ENCODE results near the gene HOXB5.
A peak's percentile ranks its signal among the peaks of the same experiment; 100 is the strongest.

HOXB5 gene

DNA sequence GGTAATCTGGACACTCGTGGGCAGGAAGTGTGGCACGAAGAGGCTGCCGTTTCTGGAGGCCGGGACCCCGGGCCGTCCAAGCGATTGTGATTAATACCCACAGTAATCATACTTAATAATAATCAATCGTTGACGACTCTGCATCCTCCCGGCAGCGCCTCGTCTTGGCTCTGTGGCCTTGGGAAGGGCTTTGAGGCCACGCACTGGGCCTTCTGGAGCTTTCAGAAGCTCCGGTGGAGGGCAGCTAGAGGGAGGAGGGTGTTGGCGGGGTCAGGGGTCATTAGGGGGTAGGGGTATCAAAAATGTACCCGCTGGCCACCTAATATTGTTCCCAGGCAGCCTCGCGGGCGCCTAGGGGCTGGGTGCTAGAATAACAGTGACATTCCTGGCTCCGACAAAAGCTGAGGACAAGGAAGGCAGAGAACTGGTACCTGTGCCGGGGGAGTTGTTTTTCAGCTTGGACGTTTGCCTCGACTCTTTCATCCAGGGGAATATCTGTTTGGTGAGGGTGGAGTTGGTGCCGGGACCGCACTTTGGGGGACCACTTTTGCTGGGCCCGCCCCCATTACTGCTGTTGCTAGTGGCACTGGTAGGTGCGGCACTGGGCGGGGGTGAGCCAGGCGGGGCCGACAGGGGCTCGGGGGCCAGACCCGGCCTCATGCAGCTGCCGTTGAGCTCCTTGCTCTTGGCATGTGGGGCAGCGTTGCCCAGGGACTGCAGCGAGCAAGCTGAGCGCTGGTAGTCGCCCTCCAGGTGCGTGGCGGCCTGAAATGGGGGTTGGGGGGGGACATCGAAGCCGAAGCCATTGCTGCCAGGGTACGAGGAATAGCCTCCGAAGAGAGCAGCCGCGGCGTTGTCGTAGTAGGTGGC, 41.7 kb downstream of the HOXB5 start:
- ATAC-seq, result no peak
- Mint-ChIP-seq H3K27ac (no peak overlapping the region), H3K9me3 (no peaks in the 10 kb centered on the region), H3K27me3 (peaks cover 54% of the 10 kb centered on the region), H3K4me3 (no peak overlapping the region), H3K36me3 (no peaks in the 10 kb centered on the region), H3K4me1 (peaks cover 7% of the 10 kb centered on the region)

- Mint-ChIP-seq H3K4me1 (peaks cover 7% of the 10 kb centered on the region), H3K4me3 (no peak overlapping the region), H3K9me3 (no peaks in the 10 kb centered on the region), H3K36me3 (no peaks in the 10 kb centered on the region), H3K27ac (no peak overlapping the region), H3K27me3 (peaks cover 54% of the 10 kb centered on the region)
- ATAC-seq, result no peak
These were observed 42.4 kb downstream of the HOXB5 start for GRCh38 chr17:48551214-48551555.

- Mint-ChIP-seq H3K4me3 (no peak overlapping the region), H3K36me3 (no peaks in the 10 kb centered on the region), H3K9me3 (no peaks in the 10 kb centered on the region), H3K27ac (no peak overlapping the region), H3K27me3 (peaks cover 54% of the 10 kb centered on the region), H3K4me1 (peaks cover 7% of the 10 kb centered on the region)
- ATAC-seq, result peak; percentile 53
These were observed 42.9 kb downstream of the HOXB5 start for GRCh38 chr17:48550502-48551213.

- Mint-ChIP-seq H3K4me3 (no peak overlapping the region), H3K36me3 (no peaks in the 10 kb centered on the region), H3K27ac (no peak overlapping the region), H3K4me1 (peaks cover 3% of the 10 kb centered on the region), H3K27me3 (peaks cover 54% of the 10 kb centered on the region), H3K9me3 (no peaks in the 10 kb centered on the region)
- ATAC-seq, result peak; percentile 29
These were observed 43.6 kb downstream of the HOXB5 start for GRCh38 chr17:48549914-48550501.

- no peaks in the 10 kb centered on the region for H3K9me3 Mint-ChIP-seq
- no peak for ATAC-seq
- no peak overlapping the region for H3K4me3 Mint-ChIP-seq
- H3K27ac Mint-ChIP-seq, result no peak overlapping the region
- H3K4me1 Mint-ChIP-seq, result peaks cover 1% of the 10 kb centered on the region
- H3K27me3 Mint-ChIP-seq, result peaks cover 54% of the 10 kb centered on the region
- H3K36me3 Mint-ChIP-seq, result no peaks in the 10 kb centered on the region
These were observed 44.3 kb downstream of the HOXB5 start for GRCh38 chr17:48549281-48549630.

DNA sequence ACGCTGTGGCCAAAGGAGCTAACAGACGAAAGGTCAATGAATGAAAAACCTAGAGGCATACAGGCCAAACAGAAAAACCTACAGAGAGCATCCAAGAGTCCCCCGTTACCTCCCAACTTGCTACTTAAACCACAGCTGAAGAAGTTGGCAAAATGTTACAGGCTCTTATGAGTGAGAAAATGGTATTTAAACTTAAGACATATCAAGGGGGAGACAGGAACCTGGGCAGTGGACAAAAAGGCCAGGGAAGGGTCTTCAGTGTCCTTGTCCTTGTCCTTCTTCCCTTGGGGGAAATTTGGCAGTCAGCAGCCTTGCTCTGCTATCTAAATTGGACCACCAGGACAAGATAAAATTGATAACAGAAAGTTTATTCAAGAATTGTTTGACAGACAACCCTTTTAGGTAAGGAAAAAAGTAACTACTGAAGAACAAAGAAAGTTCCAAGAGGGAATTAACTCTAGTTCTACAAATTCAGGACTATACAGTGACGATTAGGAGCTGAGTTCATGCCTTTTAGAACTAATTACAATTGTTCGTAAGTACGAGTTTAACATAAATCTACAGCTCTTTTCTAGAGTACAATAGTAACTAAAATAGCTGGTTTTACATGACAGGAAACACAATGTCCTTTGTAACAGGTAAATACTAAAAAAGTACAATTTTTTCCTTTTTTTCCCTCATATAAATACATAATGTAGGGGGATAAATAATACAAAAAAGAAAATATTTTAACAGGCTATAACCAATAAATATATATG, 44.9 kb downstream of the HOXB5 start:
- Mint-ChIP-seq H3K4me3 (no peak overlapping the region), H3K27ac (no peak overlapping the region), H3K4me1 (peaks cover 7% of the 10 kb centered on the region), H3K36me3 (no peaks in the 10 kb centered on the region), H3K9me3 (no peaks in the 10 kb centered on the region), H3K27me3 (peaks cover 54% of the 10 kb centered on the region)
- no peak for ATAC-seq

GRCh38 chr17:48547808-48548522, 45.6 kb downstream of the HOXB5 start:
- Mint-ChIP-seq H3K4me3 (no peak overlapping the region), H3K27me3 (peaks cover 54% of the 10 kb centered on the region), H3K36me3 (no peaks in the 10 kb centered on the region), H3K4me1 (peaks cover 12% of the 10 kb centered on the region), H3K27ac (no peak overlapping the region), H3K9me3 (no peaks in the 10 kb centered on the region)
- ATAC-seq, result no peak

DNA sequence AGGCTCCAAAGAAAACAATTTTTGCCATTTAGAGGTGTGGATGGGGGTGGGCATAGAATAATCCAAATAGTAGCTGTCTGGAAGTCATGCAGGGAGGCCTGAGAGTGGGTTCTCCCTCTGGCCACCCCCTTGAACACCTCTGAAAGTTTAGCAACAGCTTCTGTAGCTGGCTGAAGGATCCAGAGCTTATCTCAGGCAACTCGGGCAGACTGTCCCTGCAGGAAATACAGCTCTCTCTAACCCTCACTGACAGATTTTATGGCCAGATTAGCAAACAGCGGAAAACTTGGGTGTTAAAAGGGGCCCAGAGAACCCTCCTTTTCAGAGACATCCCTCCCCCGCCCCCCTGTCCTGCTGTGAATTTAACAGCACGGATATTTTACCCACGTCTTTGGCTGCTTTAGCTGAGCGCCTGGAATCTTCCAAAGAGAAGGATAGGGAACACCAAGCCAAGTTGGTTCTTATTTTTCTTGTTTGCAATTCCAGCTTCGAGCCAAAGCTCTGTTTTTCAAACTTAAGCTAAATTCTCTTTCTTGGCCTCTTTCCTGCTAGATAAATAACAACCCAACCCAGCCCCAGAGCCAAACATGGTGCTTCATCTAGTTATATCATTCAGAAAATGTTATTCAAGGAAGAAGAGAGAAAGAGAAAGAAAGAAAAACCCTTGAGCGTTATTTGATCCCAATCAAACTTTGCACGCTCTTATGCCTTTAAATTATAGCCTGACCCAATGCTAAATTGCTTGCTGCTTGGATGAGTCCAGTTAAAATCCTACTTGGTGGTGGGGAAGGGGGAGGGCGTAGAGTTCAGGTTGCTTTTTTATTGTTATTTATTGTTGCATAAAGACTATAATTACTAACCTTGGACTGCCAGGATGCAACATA, 46.4 kb downstream of the HOXB5 start:
- H3K36me3 Mint-ChIP-seq, result no peaks in the 10 kb centered on the region
- H3K27ac Mint-ChIP-seq, result no peak overlapping the region
- no peak overlapping the region for H3K4me3 Mint-ChIP-seq
- peaks cover 20% of the 10 kb centered on the region for H3K4me1 Mint-ChIP-seq
- peaks cover 56% of the 10 kb centered on the region for H3K27me3 Mint-ChIP-seq
- no peak for ATAC-seq
- no peaks in the 10 kb centered on the region for H3K9me3 Mint-ChIP-seq

DNA sequence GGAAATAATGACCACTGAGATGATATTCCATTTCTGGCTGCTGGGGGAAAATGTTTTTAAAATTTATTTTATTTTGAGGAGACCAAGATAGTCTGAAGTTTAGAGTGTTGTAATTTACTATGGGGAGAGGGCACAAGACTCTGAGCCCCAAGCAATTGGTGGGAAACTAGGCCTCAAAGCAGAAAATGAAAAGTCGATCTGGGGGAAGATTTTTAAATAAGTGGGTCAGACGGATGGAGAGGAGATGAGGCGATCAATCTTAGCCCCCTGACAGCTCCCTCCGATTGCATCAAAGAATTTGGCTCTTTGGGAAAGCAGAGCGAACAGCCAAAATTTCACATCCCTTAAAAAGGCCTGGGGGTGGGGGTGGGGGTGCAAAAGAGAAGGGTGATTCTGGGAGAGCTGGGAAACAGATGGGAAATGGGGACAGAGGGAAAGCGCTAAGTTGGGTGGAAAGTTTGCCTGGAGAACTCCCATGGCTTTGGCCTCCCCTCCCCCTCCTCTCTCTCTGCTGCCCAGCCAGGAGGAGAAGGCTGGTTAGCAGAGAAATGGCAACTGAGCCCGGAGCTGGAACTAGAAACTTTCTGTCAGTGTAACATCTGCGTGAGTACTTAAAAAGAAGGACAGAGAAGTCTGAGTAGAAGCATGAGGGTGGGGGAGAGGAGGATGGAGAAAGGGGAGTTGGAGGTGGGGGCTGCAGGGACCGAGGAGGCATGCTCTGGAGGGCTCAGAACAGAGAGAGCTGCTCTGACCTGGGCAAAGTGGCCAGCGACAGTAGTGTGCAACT, 47.2 kb downstream of the HOXB5 start:
- no peak overlapping the region for H3K4me3 Mint-ChIP-seq
- ATAC-seq, result no peak
- H3K27ac Mint-ChIP-seq, result no peak overlapping the region
- H3K36me3 Mint-ChIP-seq, result no peaks in the 10 kb centered on the region
- H3K9me3 Mint-ChIP-seq, result no peaks in the 10 kb centered on the region
- H3K27me3 Mint-ChIP-seq, result peaks cover 56% of the 10 kb centered on the region
- peaks cover 28% of the 10 kb centered on the region for H3K4me1 Mint-ChIP-seq

GRCh38 chr17:48545539-48545938, 48.0 kb downstream of the HOXB5 start:
- Mint-ChIP-seq H3K27ac (no peak overlapping the region), H3K27me3 (peaks cover 64% of the 10 kb centered on the region), H3K4me3 (no peak overlapping the region), H3K4me1 (peaks cover 34% of the 10 kb centered on the region), H3K36me3 (no peaks in the 10 kb centered on the region), H3K9me3 (no peaks in the 10 kb centered on the region)
- no peak for ATAC-seq

- no peaks in the 10 kb centered on the region for H3K36me3 Mint-ChIP-seq
- H3K4me1 Mint-ChIP-seq, result peaks cover 34% of the 10 kb centered on the region
- peak within 1 kb of the TSS; percentile 75 for H3K4me3 Mint-ChIP-seq
- peaks cover 70% of the 10 kb centered on the region for H3K27me3 Mint-ChIP-seq
- H3K27ac Mint-ChIP-seq, result no peak within 1 kb of the TSS
- H3K9me3 Mint-ChIP-seq, result no peaks in the 10 kb centered on the region
- no peak for ATAC-seq
These were observed 48.6 kb downstream of the HOXB5 start, which contains the start of gene HOXB2 for GRCh38 chr17:48545022-48545375. HOXB2 (minus strand) TSS chr17:48545109; CDS start chr17:48544911, 198 bp downstream.

- no peak for ATAC-seq
- no peak overlapping the region for H3K27ac Mint-ChIP-seq
- peaks cover 75% of the 10 kb centered on the region for H3K27me3 Mint-ChIP-seq
- peaks cover 34% of the 10 kb centered on the region for H3K4me1 Mint-ChIP-seq
- no peaks in the 10 kb centered on the region for H3K36me3 Mint-ChIP-seq
- H3K4me3 Mint-ChIP-seq, result peak overlapping the region; percentile 75
- H3K9me3 Mint-ChIP-seq, result no peaks in the 10 kb centered on the region
These were observed 49.1 kb downstream of the HOXB5 start for GRCh38 chr17:48544349-48545021.

DNA sequence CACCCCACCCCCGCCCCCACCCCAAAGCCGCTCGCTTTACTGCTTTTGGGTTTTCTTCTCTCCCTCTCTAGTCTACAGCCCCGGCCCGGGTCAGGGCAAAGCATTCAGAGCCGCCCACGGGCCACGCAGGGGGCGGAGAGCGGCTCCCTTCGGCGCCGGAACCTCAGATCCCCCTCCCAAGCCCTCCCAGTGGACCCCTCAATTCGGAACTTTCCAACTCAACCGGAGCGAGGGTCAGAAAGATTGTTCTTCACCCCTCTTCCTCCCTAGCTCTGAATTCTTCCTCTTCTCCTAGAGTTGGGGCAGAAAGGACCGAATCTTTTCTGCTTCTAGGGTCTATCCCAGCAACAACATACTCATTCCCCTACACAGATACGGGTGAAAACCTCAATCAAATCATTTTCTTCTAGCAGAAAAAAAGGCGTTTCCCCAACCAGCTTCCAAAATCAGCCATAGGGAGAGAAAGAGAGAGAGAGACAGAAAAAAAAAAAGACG, 49.7 kb downstream of the HOXB5 start:
- Mint-ChIP-seq H3K36me3 (no peaks in the 10 kb centered on the region), H3K4me1 (peaks cover 34% of the 10 kb centered on the region), H3K27me3 (peaks cover 79% of the 10 kb centered on the region), H3K27ac (no peak overlapping the region), H3K9me3 (no peaks in the 10 kb centered on the region), H3K4me3 (peak overlapping the region; percentile 75)
- no peak for ATAC-seq

Measured in stimulated activated memory B cell treated with anti-CD40 and anti-IgM and Interleukin-4, amounts not matched to agents 10 μg/mL and 1 μg/mL and 100 μg/mL, for 72 hours (primary cell).